ENCODE measurements around the gene PIP5K1C.

GRCh38 chr19:3622224-3622623 lies 78.0 kb downstream of the PIP5K1C start:
- TF ChIP-seq CTCF (IDR thresholded peaks at IDR 0.05) (no peak), EP300 (IDR thresholded peaks at IDR 0.05) (no peak)

All from ovary (tissue), 3 donors.